Neural cell (in vitro differentiated cells): ENCODE data around the gene IFNGR1.

Experiments
- CTCF ChIP-seq: fragments of 450-650 bp; IDR thresholded peaks from 2 replicates; pipeline ENCODE4 v1.5.1; 2014; ENCODE audit warnings: antibody characterized with exemption, mild to moderate bottlenecking, moderate library complexity; ENCODE audit not compliant: poor library complexity, severe bottlenecking
- EZH2 ChIP-seq: fragments of 200-600, 300-800 bp; shearing (Covaris generic), sonication (generic); IDR thresholded peaks from 2 replicates; pipeline ENCODE4 v1.6.1; 2014; ENCODE audit warnings: antibody characterized with exemption, low read length, borderline replicate concordance, mild to moderate bottlenecking; ENCODE audit not compliant: insufficient read depth, poor library complexity, severe bottlenecking

GRCh38 chr6:137246791-137247202 is 27.6 kb upstream of the IFNGR1 start:
- no peak for TF ChIP-seq CTCF
- no peak for TF ChIP-seq EZH2
